ENCODE results near the gene CST7.

- no peak for TF ChIP-seq POLR2A (IDR thresholded peaks at IDR 0.05)
- TF ChIP-seq CTCF (IDR thresholded peaks at IDR 0.05) = no peak
Observed at GRCh38 chr20:24955045-24955444, 6.0 kb downstream of the CST7 start.

All from breast epithelium (tissue), 3 donors.